H1 (cell line): ENCODE data around the gene MDFIC2. TPM values are rescaled to one million over a fixed set of nuclear protein-coding genes. Genes with fewer than 3 reads are reported as not detected.

Source experiments
- CTCF ChIA-PET: fragments of 300-600 bp; sonication (Branson Sonifier 250); formaldehyde crosslinking; loops from one replicate; lab custom pipeline; 2021; ENCODE audit not compliant: partially characterized antibody; lab: Charles Lee
- POLR2A ChIA-PET: fragments of 300-600 bp; sonication (Branson Sonifier 250); formaldehyde crosslinking; loops from one replicate; lab custom pipeline; 2021; ENCODE audit warnings: inconsistent platforms; ENCODE audit not compliant: partially characterized antibody; lab: Charles Lee
- DNase-seq, 2 experiments: peaks; one replicate each; pipeline versions ENCODE4 v3.0.0 to v3.0.0-alpha.2; 2010 to 2022; ENCODE audit warnings: low spot score in 2 of 2, low read depth in 1 of 2, mixed read lengths in 1 of 2
- FAIRE-seq: peaks from 2 replicates; lab custom pipeline; 2011; peaks lifted over from hg19 to GRCh38; lab: Jason Lieb, UNC
- H2AFZ ChIP-seq: 2 replicates; pipeline ENCODE4 v1.8.1; 2012; ENCODE audit warnings: low read length, inconsistent platforms
- H2AK5ac ChIP-seq: 2 replicates; pipeline ENCODE4 v1.6.1; 2013; ENCODE audit warnings: low read depth, low read length
- H2BK120ac ChIP-seq: replicated peaks from 2 replicates; pipeline ENCODE3; 2013; ENCODE audit warnings: low read depth, low read length, inconsistent platforms
- H2BK12ac ChIP-seq: 2 replicates; pipeline ENCODE4 v1.6.1; 2013; ENCODE audit warnings: low read depth, low read length
- H2BK15ac ChIP-seq: 2 replicates; pipeline ENCODE4 v1.6.1; 2013; ENCODE audit warnings: low read length
- H2BK20ac ChIP-seq: 2 replicates; pipeline ENCODE4 v1.6.1; 2013; ENCODE audit warnings: low read length
- H2BK5ac ChIP-seq: 2 replicates; pipeline ENCODE4 v1.6.1; 2013; ENCODE audit warnings: low read depth, low read length
- H3K14ac ChIP-seq: 2 replicates; pipeline ENCODE4 v1.6.1; 2013; ENCODE audit warnings: inconsistent platforms; ENCODE audit not compliant: insufficient read length
- H3K18ac ChIP-seq: 2 replicates; pipeline ENCODE4 v1.6.1; 2013; ENCODE audit warnings: low read length; ENCODE audit errors: extremely low read depth
- H3K23ac ChIP-seq: 2 replicates; pipeline ENCODE4 v1.6.1; 2013; ENCODE audit warnings: inconsistent platforms; ENCODE audit not compliant: insufficient read length
- H3K23me2 ChIP-seq: 2 replicates; pipeline ENCODE4 v1.6.1; 2013; ENCODE audit warnings: low read depth, low read length
- H3K27ac ChIP-seq: 2 replicates; pipeline ENCODE4 v1.6.1; 2011; ENCODE audit warnings: low read depth, low read length, inconsistent platforms
- H3K27me3 ChIP-seq, 4 experiments: replicated peaks in 1 of 4; 1 replicate in 1 of 4; 2 replicates in 3 of 4; pipeline versions ENCODE4 v1.6.1 to v1.8.1; 2011 to 2013; ENCODE audit warnings: low read length in 3 of 4, mild to moderate bottlenecking in 3 of 4, inconsistent platforms in 2 of 4, mixed read lengths in 2 of 4, moderate library complexity in 1 of 4; ENCODE audit not compliant: control insufficient read depth in 3 of 4, insufficient read depth in 3 of 4; ENCODE audit errors: extremely low read depth in 1 of 4
- H3K36me3 ChIP-seq, 4 experiments: 2 replicates each; pipeline versions ENCODE4 v1.6.1 to v1.8.1; 2011 to 2013; ENCODE audit warnings: mild to moderate bottlenecking in 4 of 4, low read length in 3 of 4, moderate library complexity in 2 of 4, control low read depth in 1 of 4, inconsistent platforms in 1 of 4; ENCODE audit not compliant: insufficient read depth in 4 of 4, control insufficient read depth in 2 of 4
- H3K4ac ChIP-seq: replicated peaks from 2 replicates; pipeline ENCODE3; 2013; ENCODE audit warnings: low read length, low read depth, mixed read lengths, inconsistent platforms; ENCODE audit not compliant: insufficient read length
- H3K4me1 ChIP-seq, 4 experiments: replicated peaks in 1 of 4; 1 replicate in 1 of 4; 2 replicates in 3 of 4; pipeline versions ENCODE4 v1.6.1 to v1.8.1; 2011 to 2013; ENCODE audit warnings: low read length in 3 of 4, inconsistent platforms in 2 of 4, mixed read lengths in 1 of 4; ENCODE audit not compliant: insufficient read depth in 4 of 4, control insufficient read depth in 3 of 4
- H3K4me2 ChIP-seq, 2 experiments: 2 replicates each; pipeline versions ENCODE4 v1.6.1 to v1.8.1; 2011 to 2013; ENCODE audit warnings: low read depth in 2 of 2, low read length in 2 of 2, control low read depth in 1 of 2, inconsistent platforms in 1 of 2, mild to moderate bottlenecking in 1 of 2; ENCODE audit not compliant: insufficient read depth in 1 of 2
- H3K4me3 ChIP-seq, 4 experiments: fragments of 200-600, 300-600 bp in 1 of 4; sonication (generic), shearing (Covaris generic), sonication (Bioruptor Twin) in 1 of 4; 2 replicates each; pipeline versions ENCODE4 v1.5.1 to v1.8.1; 2011 to 2016; ENCODE audit warnings: low read length in 4 of 4, low read depth in 3 of 4, control low read depth in 2 of 4, inconsistent platforms in 2 of 4, mild to moderate bottlenecking in 2 of 4, mixed read lengths in 1 of 4, moderate library complexity in 1 of 4; ENCODE audit not compliant: insufficient read depth in 2 of 4; ENCODE audit errors: extremely low read depth in 1 of 4
- H3K56ac ChIP-seq: replicated peaks from 2 replicates; pipeline ENCODE3; 2013; ENCODE audit warnings: low read depth, mild to moderate bottlenecking, mixed read lengths, low read length, inconsistent platforms; ENCODE audit not compliant: insufficient read length
- H3K79me1 ChIP-seq: 2 replicates; pipeline ENCODE4 v1.6.1; 2013; ENCODE audit warnings: low read depth, low read length, control low read depth
- H3K79me2 ChIP-seq, 2 experiments: 2 replicates each; pipeline versions ENCODE4 v1.6.1 to v1.8.1; 2012 to 2013; ENCODE audit warnings: low read length in 2 of 2, mild to moderate bottlenecking in 2 of 2, inconsistent platforms in 1 of 2; ENCODE audit not compliant: insufficient read depth in 2 of 2, control insufficient read depth in 1 of 2
- H3K9ac ChIP-seq, 4 experiments: replicated peaks in 1 of 4; 1 replicate in 1 of 4; 2 replicates in 3 of 4; pipeline versions ENCODE4 v1.6.1 to v1.8.1; 2011 to 2013; ENCODE audit warnings: low read depth in 3 of 4, low read length in 3 of 4, control low read depth in 2 of 4, mild to moderate bottlenecking in 2 of 4, moderate library complexity in 2 of 4, inconsistent platforms in 1 of 4; ENCODE audit errors: extremely low read depth in 1 of 4
- H3K9me3 ChIP-seq, 2 experiments: 2 replicates each; pipeline versions ENCODE4 v1.6.1 to v1.8.1; 2012 to 2013; ENCODE audit warnings: mild to moderate bottlenecking in 2 of 2, moderate library complexity in 2 of 2, control low read depth in 1 of 2, inconsistent platforms in 1 of 2, low read depth in 1 of 2, low read length in 1 of 2, mixed read lengths in 1 of 2; ENCODE audit not compliant: insufficient read depth in 2 of 2
- H4K20me1 ChIP-seq, 2 experiments: replicated peaks in 1 of 2; 2 replicates each; pipeline versions ENCODE3 to v1.8.1; 2011 to 2013; ENCODE audit warnings: inconsistent platforms in 2 of 2, low read length in 2 of 2, mild to moderate bottlenecking in 1 of 2; ENCODE audit not compliant: insufficient read depth in 2 of 2, control insufficient read depth in 1 of 2
- H4K5ac ChIP-seq: 2 replicates; pipeline ENCODE4 v1.6.1; 2013; ENCODE audit warnings: low read length, low read depth, mixed read lengths, inconsistent platforms; ENCODE audit not compliant: insufficient read length
- H4K8ac ChIP-seq: 2 replicates; pipeline ENCODE4 v1.8.0; 2013; ENCODE audit warnings: mild to moderate bottlenecking, moderate library complexity, low read length, inconsistent platforms; ENCODE audit not compliant: insufficient read depth; ENCODE audit errors: extremely low read depth
- H4K91ac ChIP-seq: replicated peaks from 2 replicates; pipeline ENCODE3; 2013; ENCODE audit warnings: low read length, mixed read lengths, inconsistent platforms; ENCODE audit not compliant: insufficient read length
- CHD1 ChIP-seq: IDR thresholded peaks from 2 replicates; pipeline ENCODE4 v1.6.1; 2012; ENCODE audit warnings: low read depth, low read length, improper control_type of control experiment
- CREB1 ChIP-seq: IDR thresholded peaks from 2 replicates; pipeline ENCODE4 v1.6.1; 2012; ENCODE audit warnings: inconsistent platforms
- GTF2F1 ChIP-seq: IDR thresholded peaks from 2 replicates; pipeline ENCODE4 v1.6.1; 2012; ENCODE audit warnings: low read depth, low read length, improper control_type of control experiment, borderline replicate concordance
- TAF1 ChIP-seq: IDR thresholded peaks from 2 replicates; pipeline ENCODE4 v1.6.1; 2011; ENCODE audit warnings: mild to moderate bottlenecking, low read depth, low read length
- WGBS, 2 experiments: shearing (Covaris generic) in 1 of 2; methylation state at CpG; one replicate each; pipeline versions ENCODE4 v1.1.6 to v1.1.7; 2013 to 2015; ENCODE audit warnings: low lambda C conversion rate in 2 of 2, mixed read lengths in 2 of 2, inconsistent platforms in 1 of 2, low coverage in 1 of 2, missing lambda C conversion rate in 1 of 2; ENCODE audit not compliant: insufficient replicate concordance in 2 of 2, insufficient coverage in 1 of 2, insufficient read length in 1 of 2; ENCODE audit errors: extremely low coverage in 1 of 2, missing lambda C conversion rate in 1 of 2; 5-methylcytosine and 5-hydroxymethylcytosine counted together
- polyA plus RNA-seq, 7 experiments: library from polyadenylated mRNA; depleted of rRNA in 3 of 7; stranded (reverse) in 5 of 7; unstranded in 2 of 7; fragments of >200 nt in 5 of 7; fragments of 200-250 nt in 2 of 7; gene quantifications; 1 replicate in 5 of 7; 2 replicates in 1 of 7; 4 replicates in 1 of 7; pipeline versions ENCODE4 v1.2.1 to v1.2.3, GENCODE V29; 2011 to 2013; ENCODE audit warnings: missing spikeins in 2 of 7, mixed read lengths in 2 of 7
- total RNA-seq: library from RNA; stranded (reverse); fragmentation: NEBNext Ultra II Directional; extraction: Animal tissue kit (Norgen Biotek cat#: 25700); gene quantifications from 2 replicates; pipeline ENCODE4 v1.2.1, GENCODE V29; 2021

Gene MDFIC2
- total and polyA plus RNA-seq, 2 of the 8 experiments (the other 6 are each of a cell fraction or from before 2014, with no cell fraction given) = not detected

GRCh38 chr3:70224337-70224736, 88.1 kb downstream of the MDFIC2 start:
- H4K20me1 ChIP-seq = no peaks in the 10 kb centered on the region
- no peak overlapping the region for H3K9ac ChIP-seq
- H3K27me3 ChIP-seq = peaks cover 0 to 1% (median 0%) of the 10 kb centered on the region in 4 experiments; a peak in 1 of 7 replicates
- H2AFZ ChIP-seq = no peak overlapping the region
- no peak overlapping the region for H2BK120ac ChIP-seq
- no peaks in the 10 kb centered on the region for H3K36me3 ChIP-seq
- no peak overlapping the region for H3K56ac ChIP-seq
- no peaks in the 10 kb centered on the region for H3K23me2 ChIP-seq
- no peak overlapping the region for H2BK5ac ChIP-seq
- no peak overlapping the region for H2BK20ac ChIP-seq
- no peaks in the 10 kb centered on the region for H3K4me1 ChIP-seq
- H3K79me2 ChIP-seq = no peaks in the 10 kb centered on the region
- no peaks in the 10 kb centered on the region for H3K79me1 ChIP-seq
- no peak overlapping the region for H3K4me3 ChIP-seq
- no peak overlapping the region for H3K27ac ChIP-seq
- no peak overlapping the region for H2AK5ac ChIP-seq
- 93% methylated on average over 5 of the region's 5 CpGs; no CpG with 5 or more reads in 1 of the 2 experiments for WGBS, 2 experiments
- no peak overlapping the region for H3K4me2 ChIP-seq
- H4K8ac ChIP-seq = no peak overlapping the region
- no peaks in the 10 kb centered on the region for H3K9me3 ChIP-seq
- POLR2A ChIA-PET = no interaction called here
- no peak overlapping the region for H2BK12ac ChIP-seq
- no peak overlapping the region for H3K4ac ChIP-seq
- no peak overlapping the region for H2BK15ac ChIP-seq
- no peak for FAIRE-seq
- no peak overlapping the region for H3K14ac ChIP-seq
- no peak overlapping the region for H4K5ac ChIP-seq
- TF ChIP-seq GTF2F1 = no peak
- no peak for TF ChIP-seq CHD1
- TF ChIP-seq TAF1 = no peak
- no peak for TF ChIP-seq CREB1
- TF ChIP-seq, all 59 proteins: peak for 0
- H4K91ac ChIP-seq = no peak overlapping the region
- CTCF ChIA-PET = interaction anchor here (0.6 kb wide), 1 partner anchor 169 kb away, joined by 3 read pairs; no protein-coding TSS in a partner anchor
- no peak overlapping the region for H3K18ac ChIP-seq
- no peak overlapping the region for H3K23ac ChIP-seq
- no peak for DNase-seq
